DOHH2 (cell line): Measurements from ENCODE around the gene GPHN.

Source experiments
- EZH2phosphoT487 ChIP-seq: fragments of 200-600 bp; sonication (generic); IDR thresholded peaks from 2 replicates; pipeline ENCODE4 v1.6.1; 2017; ENCODE audit warnings: borderline replicate concordance, mild to moderate bottlenecking, antibody characterized with exemption, low read length, moderate library complexity, mixed read lengths
- TF ChIP-seq, protein P1 (sequence below): fragments of 200-600 bp; sonication (generic); IDR thresholded peaks from one replicate; pipeline ENCODE4 v1.5.1; 2014; ENCODE audit warnings: antibody characterized with exemption, mild to moderate bottlenecking, low read depth, low read length; ENCODE audit not compliant: poor library complexity, severe bottlenecking

DNA sequence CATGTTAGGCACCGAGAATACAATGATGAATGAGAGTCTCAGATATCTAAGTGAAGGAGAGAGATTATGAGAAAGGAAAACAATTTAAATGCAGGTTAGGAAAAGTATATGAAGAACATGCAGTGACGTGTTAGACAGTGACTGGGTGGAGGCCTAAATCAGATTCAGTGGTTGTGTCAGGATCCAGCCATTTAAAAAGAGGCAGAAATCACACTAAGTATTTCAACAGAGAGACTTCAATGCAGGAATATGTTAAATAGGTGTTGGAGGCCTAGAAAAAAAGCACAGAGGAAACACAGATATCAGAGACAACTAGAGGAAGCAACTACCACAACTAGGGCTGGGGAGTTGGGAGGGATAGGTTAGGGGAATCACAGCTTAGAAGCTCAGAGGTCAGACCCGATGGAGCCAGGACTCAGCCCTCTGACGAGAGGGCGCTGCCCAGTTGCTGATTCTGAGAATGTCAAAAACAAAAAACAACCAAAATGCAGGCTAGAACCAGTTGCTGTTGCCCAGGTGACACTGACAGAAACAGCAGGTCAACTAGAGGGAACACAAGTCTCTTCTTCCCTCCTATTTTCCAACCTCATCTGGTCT, 678.3 kb downstream of the GPHN start:
- TF ChIP-seq, protein P1, sequence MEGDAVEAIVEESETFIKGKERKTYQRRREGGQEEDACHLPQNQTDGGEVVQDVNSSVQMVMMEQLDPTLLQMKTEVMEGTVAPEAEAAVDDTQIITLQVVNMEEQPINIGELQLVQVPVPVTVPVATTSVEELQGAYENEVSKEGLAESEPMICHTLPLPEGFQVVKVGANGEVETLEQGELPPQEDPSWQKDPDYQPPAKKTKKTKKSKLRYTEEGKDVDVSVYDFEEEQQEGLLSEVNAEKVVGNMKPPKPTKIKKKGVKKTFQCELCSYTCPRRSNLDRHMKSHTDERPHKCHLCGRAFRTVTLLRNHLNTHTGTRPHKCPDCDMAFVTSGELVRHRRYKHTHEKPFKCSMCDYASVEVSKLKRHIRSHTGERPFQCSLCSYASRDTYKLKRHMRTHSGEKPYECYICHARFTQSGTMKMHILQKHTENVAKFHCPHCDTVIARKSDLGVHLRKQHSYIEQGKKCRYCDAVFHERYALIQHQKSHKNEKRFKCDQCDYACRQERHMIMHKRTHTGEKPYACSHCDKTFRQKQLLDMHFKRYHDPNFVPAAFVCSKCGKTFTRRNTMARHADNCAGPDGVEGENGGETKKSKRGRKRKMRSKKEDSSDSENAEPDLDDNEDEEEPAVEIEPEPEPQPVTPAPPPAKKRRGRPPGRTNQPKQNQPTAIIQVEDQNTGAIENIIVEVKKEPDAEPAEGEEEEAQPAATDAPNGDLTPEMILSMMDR, result no peak
- no peak for TF ChIP-seq EZH2phosphoT487
